Myocyte (in vitro differentiated cells): ENCODE data around the gene KRTAP19-6. TPM values are rescaled to one million over a fixed set of nuclear protein-coding genes. Genes with fewer than 3 reads are reported as not detected.

ENCODE experiments used
- total RNA-seq: library from RNA; depleted of rRNA; stranded (reverse); fragments of >200 nt; gene quantifications from 2 replicates; pipeline ENCODE4 v1.2.3, GENCODE V29; 2014

Gene KRTAP19-6
- total RNA-seq, 1 donor from 2014 or later: not detected

Other genes with a start within 250 kb of the KRTAP19-6 start
- gene KRTAP26-1, start 221.5 kb downstream of the KRTAP19-6 start, total RNA-seq: not detected in 2 replicates
- gene KRTAP27-1, start 204.2 kb downstream of the KRTAP19-6 start, total RNA-seq: not detected in 2 replicates
- gene KRTAP23-1, start 193.3 kb downstream of the KRTAP19-6 start, total RNA-seq: not detected in 2 replicates
- gene KRTAP13-2, start 169.6 kb downstream of the KRTAP19-6 start, total RNA-seq: not detected in 2 replicates
- gene KRTAP13-1, start 145.8 kb downstream of the KRTAP19-6 start, total RNA-seq: not detected in 2 replicates
- gene KRTAP13-3, start 115.9 kb downstream of the KRTAP19-6 start, total RNA-seq: not detected in 2 replicates
- gene KRTAP13-4, start 111.6 kb downstream of the KRTAP19-6 start, total RNA-seq: not detected in 2 replicates
- gene KRTAP15-1, start 101.6 kb downstream of the KRTAP19-6 start, total RNA-seq: not detected in 2 replicates
- not detected in 2 replicates for gene KRTAP19-1, start 61.5 kb downstream of the KRTAP19-6 start, total RNA-seq
- not detected in 2 replicates for gene KRTAP19-2, start 54.4 kb downstream of the KRTAP19-6 start, total RNA-seq
- gene KRTAP19-3, start 49.9 kb downstream of the KRTAP19-6 start, total RNA-seq: not detected in 2 replicates
- gene KRTAP19-4, start 44.7 kb downstream of the KRTAP19-6 start, total RNA-seq: not detected in 2 replicates
- not detected in 2 replicates for gene KRTAP19-5, start 39.7 kb downstream of the KRTAP19-6 start, total RNA-seq
- gene KRTAP19-7, start 19.4 kb upstream of the KRTAP19-6 start, total RNA-seq: not detected in 2 replicates
- not detected in 2 replicates for gene KRTAP22-2, start 48.5 kb upstream of the KRTAP19-6 start, total RNA-seq
- not detected in 2 replicates for gene KRTAP6-3, start 50.6 kb upstream of the KRTAP19-6 start, total RNA-seq
- not detected in 2 replicates for gene KRTAP6-2, start 57.0 kb upstream of the KRTAP19-6 start, total RNA-seq
- not detected in 2 replicates for gene KRTAP22-1, start 59.2 kb upstream of the KRTAP19-6 start, total RNA-seq
- gene KRTAP6-1, start 72.1 kb upstream of the KRTAP19-6 start, total RNA-seq: not detected in 2 replicates
- not detected in 2 replicates for gene KRTAP20-1, start 74.6 kb upstream of the KRTAP19-6 start, total RNA-seq
- gene KRTAP20-4, start 78.8 kb upstream of the KRTAP19-6 start, total RNA-seq: not detected in 2 replicates
- not detected in 2 replicates for gene KRTAP20-2, start 93.3 kb upstream of the KRTAP19-6 start, total RNA-seq
- not detected in 2 replicates for gene KRTAP20-3, start 101.0 kb upstream of the KRTAP19-6 start, total RNA-seq
- gene KRTAP21-3, start 176.9 kb upstream of the KRTAP19-6 start, total RNA-seq: not detected in 2 replicates
- gene KRTAP21-2, start 205.4 kb upstream of the KRTAP19-6 start, total RNA-seq: not detected in 2 replicates
- gene KRTAP21-1, start 213.6 kb upstream of the KRTAP19-6 start, total RNA-seq: not detected in 2 replicates